HepG2 (cell line): ENCODE data around the gene TCFL5. TPM values are rescaled to one million over a fixed set of nuclear protein-coding genes. Genes with fewer than 3 reads are reported as not detected.
A peak's percentile ranks its signal among the peaks of the same experiment; 100 is the strongest.

Experiments used
- BRD4 ChIP-seq: sonication (generic); formaldehyde crosslinking; IDR thresholded peaks from 2 replicates; pipeline ENCODE4 v1.4.0; 2020; ENCODE audit warnings: missing genetic modification reagents
- BRF2 ChIP-seq: sonication (generic); formaldehyde crosslinking; IDR thresholded peaks from 2 replicates; pipeline ENCODE4 v1.8.1; 2022; ENCODE audit warnings: mild to moderate bottlenecking, missing genetic modification reagents
- CEBPB ChIP-seq: IDR thresholded peaks from 2 replicates; pipeline ENCODE4 v1.6.1; 2011; ENCODE audit warnings: low read depth, low read length, improper control_type of control experiment, borderline replicate concordance
- EP300 ChIP-seq, 3 experiments: sonication (generic) in 1 of 3; formaldehyde crosslinking in 1 of 3; IDR thresholded peaks; 2 replicates each; pipeline versions ENCODE4 v1.5.1 to v1.6.1; 2011 to 2020; ENCODE audit warnings: low read depth in 2 of 3, low read length in 2 of 3, borderline replicate concordance in 1 of 3, improper control_type of control experiment in 1 of 3, mild to moderate bottlenecking in 1 of 3, missing genetic modification reagents in 1 of 3, moderate library complexity in 1 of 3
- FOSL1 ChIP-seq: sonication (generic); formaldehyde crosslinking; IDR thresholded peaks from 2 replicates; pipeline ENCODE4 v1.9.0; 2021; ENCODE audit warnings: missing genetic modification reagents, borderline replicate concordance
- FOSL2 ChIP-seq: sonication (generic); formaldehyde crosslinking; IDR thresholded peaks from 2 replicates; pipeline ENCODE4 v1.4.0; 2020; ENCODE audit warnings: missing genetic modification reagents
- HBP1 ChIP-seq: IDR thresholded peaks from 2 replicates; pipeline ENCODE4 v1.6.1; 2016; ENCODE audit warnings: low read depth, control low read depth
- HDAC1 ChIP-seq: sonication (generic); formaldehyde crosslinking; IDR thresholded peaks from 2 replicates; pipeline ENCODE4 v1.5.1; 2020; ENCODE audit warnings: mild to moderate bottlenecking, missing genetic modification reagents
- HMG20B ChIP-seq: conservative IDR thresholded peaks from 2 replicates; pipeline ENCODE4 v1.6.1; 2016; ENCODE audit warnings: missing genetic modification reagents, missing compliant biosample characterization
- HMGA1 ChIP-seq: sonication (generic); formaldehyde crosslinking; conservative IDR thresholded peaks from 2 replicates; pipeline ENCODE4 v1.4.0; 2020; ENCODE audit warnings: missing genetic modification reagents
- KDM2A ChIP-seq: sonication (generic); formaldehyde crosslinking; IDR thresholded peaks from 2 replicates; pipeline ENCODE4 v1.4.0; 2020; ENCODE audit warnings: low read depth, missing genetic modification reagents, borderline replicate concordance
- MBNL3 ChIP-seq: fragments of 250-450 bp; sonication (Bioruptor Pico); conservative IDR thresholded peaks from 2 replicates; pipeline ENCODE4 v1.8.0; 2022; ENCODE audit warnings: mild to moderate bottlenecking, inconsistent platforms
- PHB2 ChIP-seq: fragments of 450-650 bp; IDR thresholded peaks from 2 replicates; pipeline ENCODE4 v1.6.1; 2018; ENCODE audit not compliant: partially characterized antibody
- RXRB ChIP-seq: IDR thresholded peaks from 2 replicates; pipeline ENCODE4 v1.6.1; 2016; ENCODE audit warnings: borderline replicate concordance, missing genetic modification reagents, missing compliant biosample characterization
- YEATS4 ChIP-seq: sonication (generic); formaldehyde crosslinking; IDR thresholded peaks from 2 replicates; pipeline ENCODE4 v1.4.0; 2020; ENCODE audit warnings: missing genetic modification reagents, borderline replicate concordance
- ZFP1 ChIP-seq: IDR thresholded peaks from 2 replicates; pipeline ENCODE4 v1.6.1; 2016
- ZNF354B ChIP-seq: sonication (generic); formaldehyde crosslinking; IDR thresholded peaks from 2 replicates; pipeline ENCODE4 v1.8.0; 2022; ENCODE audit warnings: mild to moderate bottlenecking, missing genetic modification reagents
- ZNF44 ChIP-seq: sonication (generic); formaldehyde crosslinking; IDR thresholded peaks from 2 replicates; pipeline ENCODE4 v1.5.1; 2020; ENCODE audit warnings: mild to moderate bottlenecking, missing genetic modification reagents
- ZNF605 ChIP-seq: sonication (generic); formaldehyde crosslinking; IDR thresholded peaks from 2 replicates; pipeline ENCODE4 v1.8.0; 2022; ENCODE audit warnings: mild to moderate bottlenecking, missing genetic modification reagents
- ZNF704 ChIP-seq: sonication (generic); formaldehyde crosslinking; IDR thresholded peaks from 2 replicates; pipeline ENCODE4 v1.8.1; 2023; ENCODE audit warnings: mild to moderate bottlenecking, inconsistent platforms, moderate library complexity, missing genetic modification reagents, borderline replicate concordance
- ZUFSP ChIP-seq: sonication (generic); formaldehyde crosslinking; IDR thresholded peaks from 2 replicates; pipeline ENCODE4 v1.9.0; 2021; ENCODE audit warnings: missing genetic modification reagents, mild to moderate bottlenecking, borderline replicate concordance
- polyA plus RNA-seq, 8 experiments: library from polyadenylated mRNA; depleted of rRNA in 3 of 8; stranded (reverse) in 7 of 8; unstranded in 1 of 8; fragments of >200 nt; fragmentation: Illumina TruSeq in 4 of 8; extraction: Trizol in 4 of 8; gene quantifications; 2 replicates each; pipeline versions ENCODE4 v1.2.1 to v1.2.3, GENCODE V29; 2011 to 2016; ENCODE audit warnings: low read depth in 4 of 8, missing spikeins in 1 of 8, mixed read lengths in 1 of 8; ENCODE audit not compliant: insufficient read depth in 1 of 8
- total RNA-seq, 5 experiments: library from RNA; depleted of rRNA; stranded (reverse); fragments of >200 nt; fragmentation: Illumina TruSeq; extraction: Trizol; gene quantifications; 2 replicates each; pipeline ENCODE4 v1.2.3, GENCODE V29; 2016; ENCODE audit warnings: low read depth in 1 of 5

Gene TCFL5
- total and polyA plus RNA-seq, 2 of the 13 experiments (the other 11 are each of a cell fraction or from before 2014, with no cell fraction given), result 14.8 to 20.0 TPM

- no peak for TF ChIP-seq ZNF704 (CRISPR knock-in tag)
- TF ChIP-seq ZFP1, result no peak
- no peak for TF ChIP-seq HMG20B (CRISPR knock-in tag)
- no peak for TF ChIP-seq MBNL3 (CRISPR knock-in tag)
- TF ChIP-seq ZNF605 (CRISPR knock-in tag), result peak; percentile 57; the same call in 1 of the 2 replicates
- TF ChIP-seq ZNF44 (CRISPR knock-in tag), result peak; percentile 93; the same call in 1 of the 2 replicates
- TF ChIP-seq ZUFSP (CRISPR knock-in tag), result no peak
- 0 out of 2 replicates have a peak, but pooled peaks have one; percentile 2 for TF ChIP-seq ZNF354B (CRISPR knock-in tag)
- TF ChIP-seq BRF2 (CRISPR knock-in tag), result no peak
- no peak for TF ChIP-seq FOSL1 (CRISPR knock-in tag)
- no peak for TF ChIP-seq FOSL2 (CRISPR knock-in tag)
- TF ChIP-seq HBP1 (CRISPR knock-in tag), result no peak
- TF ChIP-seq PHB2, result no peak
- TF ChIP-seq EP300 (IDR thresholded peaks at IDR 0.05; ENCODE audit: low read depth in 2 of 2, low read length in 2 of 2), result no peak
- no peak for TF ChIP-seq EP300 (CRISPR knock-in tag; IDR thresholded peaks at IDR 0.05; ENCODE audit: borderline replicate concordance)
- no peak for TF ChIP-seq HDAC1 (CRISPR knock-in tag)
- TF ChIP-seq BRD4 (CRISPR knock-in tag), result no peak; the same call in 1 of the 2 replicates
- peak; percentile 32; the same call in 1 of the 2 replicates for TF ChIP-seq KDM2A
- no peak for TF ChIP-seq HMGA1 (CRISPR knock-in tag)
- no peak for TF ChIP-seq CEBPB
- TF ChIP-seq YEATS4 (CRISPR knock-in tag), result no peak
- no peak for TF ChIP-seq RXRB (CRISPR knock-in tag)
Observed at GRCh38 chr20:62804021-62804626, 57.5 kb downstream of the TCFL5 start (continued).
